GM21447 (cell line): ENCODE data around the gene RNFT2.

Experiments used
- ATAC-seq: cut with Tn5 transposase; IDR thresholded peaks from one replicate; pipeline ENCODE4 v1.9.1; 2021; ENCODE audit not compliant: unreplicated experiment

The RNFT2 gene

GRCh38 chr12:116897476-116897875, 159.4 kb downstream of the RNFT2 start:
- ATAC-seq = no peak

GRCh38 chr12:116898669-116899068, 160.6 kb downstream of the RNFT2 start:
- ATAC-seq = no peak

GRCh38 chr12:116901612-116902011, 163.5 kb downstream of the RNFT2 start:
- ATAC-seq = no peak
